GM19240 (cell line): Measurements from ENCODE around the gene MATN1.
"Not testable (repeated sequence)": the region's sequence is repeated elsewhere in the genome, so short reads cannot be mapped to it uniquely, and the experiment has no call there.

ENCODE experiments used
- DNase-seq: peaks from one replicate; pipeline ENCODE4 v3.0.0; 2011; ENCODE audit warnings: low spot score; ENCODE audit not compliant: insufficient read length

The MATN1 gene

DNA sequence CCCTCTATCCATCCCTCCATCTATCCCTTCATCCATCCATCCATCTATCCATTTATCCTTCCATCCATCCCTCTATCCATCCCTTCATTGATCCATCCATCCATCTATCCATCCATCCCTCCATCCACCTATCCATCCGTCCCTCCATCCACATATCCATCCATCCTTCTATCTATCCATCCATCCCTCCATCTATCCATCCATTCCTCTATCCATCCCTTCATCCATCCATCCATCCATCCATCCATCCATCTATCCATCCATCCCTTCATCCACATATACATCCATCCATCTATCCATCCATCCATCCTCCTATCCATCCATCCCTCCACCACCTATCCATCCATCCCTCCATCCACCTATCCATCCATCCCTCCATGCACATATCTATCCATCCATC, 23.6 kb downstream of the MATN1 start:
- DNase-seq: no peak

DNA sequence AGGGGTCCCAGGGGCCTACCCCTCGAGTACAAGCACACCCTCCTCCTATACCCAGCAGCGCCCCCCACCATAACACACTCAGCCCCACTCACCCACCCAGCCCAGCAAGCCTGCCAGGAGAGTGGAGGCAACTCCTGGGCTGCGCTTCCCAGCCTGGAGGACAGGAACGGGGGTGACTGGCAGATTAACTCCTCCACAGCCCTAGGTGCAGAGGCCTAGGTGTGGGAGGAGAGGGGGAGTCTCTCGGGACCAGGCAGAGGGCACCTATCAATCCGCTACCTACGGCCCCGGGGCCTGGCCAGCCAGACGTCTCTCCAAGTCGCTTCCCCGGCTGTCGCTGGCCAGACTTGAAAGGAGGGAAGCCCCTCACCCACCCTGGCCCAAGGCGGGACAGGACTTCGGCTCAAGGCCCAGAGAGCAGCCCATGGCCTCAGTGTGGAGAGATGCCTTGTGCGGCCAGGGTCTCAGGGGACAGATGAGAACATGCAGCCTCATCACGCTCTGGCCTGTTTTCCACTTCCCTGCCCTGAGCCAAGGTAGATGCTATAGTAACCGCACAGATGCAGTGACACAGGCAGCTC, 24.9 kb downstream of the MATN1 start:
- no peak for DNase-seq

DNA sequence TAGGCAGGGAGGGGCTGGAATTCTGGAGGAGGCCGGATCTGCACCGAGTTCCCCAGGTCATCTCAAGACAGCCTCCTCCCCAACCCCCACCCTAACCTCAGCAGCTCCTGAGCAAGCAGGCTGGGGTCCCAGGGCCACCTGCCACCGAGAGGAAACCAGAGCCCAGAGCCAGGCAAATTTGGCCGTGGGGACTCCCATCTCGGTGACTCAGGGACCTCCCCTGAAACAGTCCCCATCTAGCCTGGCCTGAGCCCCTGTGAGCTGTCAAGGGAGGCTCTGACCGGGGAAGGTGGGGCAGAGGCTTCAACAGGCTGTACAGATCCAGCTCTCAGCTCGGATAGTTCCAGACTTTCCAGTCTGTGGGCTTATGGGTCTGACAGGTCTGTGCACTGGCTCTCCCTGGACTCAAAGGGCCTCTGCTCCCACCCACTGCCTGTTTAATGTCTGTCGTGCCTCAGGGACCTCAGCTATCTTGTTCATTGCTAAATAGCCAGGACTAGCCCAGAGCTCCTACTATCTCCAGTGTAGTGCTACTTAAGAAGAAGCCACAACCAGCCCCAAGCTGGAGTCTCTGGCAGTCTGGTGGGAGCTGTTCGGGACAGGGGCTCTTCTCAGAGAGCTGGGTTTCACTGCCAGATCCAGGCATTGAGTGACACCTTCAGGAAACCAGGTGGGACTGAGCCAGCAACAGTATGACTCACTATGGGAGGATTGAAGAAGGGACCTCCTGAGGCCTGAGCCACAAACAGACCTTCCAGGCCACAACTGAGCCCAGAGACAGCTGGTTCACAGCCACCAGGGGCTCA, 25.6 kb downstream of the MATN1 start:
- no peak for DNase-seq

DNA sequence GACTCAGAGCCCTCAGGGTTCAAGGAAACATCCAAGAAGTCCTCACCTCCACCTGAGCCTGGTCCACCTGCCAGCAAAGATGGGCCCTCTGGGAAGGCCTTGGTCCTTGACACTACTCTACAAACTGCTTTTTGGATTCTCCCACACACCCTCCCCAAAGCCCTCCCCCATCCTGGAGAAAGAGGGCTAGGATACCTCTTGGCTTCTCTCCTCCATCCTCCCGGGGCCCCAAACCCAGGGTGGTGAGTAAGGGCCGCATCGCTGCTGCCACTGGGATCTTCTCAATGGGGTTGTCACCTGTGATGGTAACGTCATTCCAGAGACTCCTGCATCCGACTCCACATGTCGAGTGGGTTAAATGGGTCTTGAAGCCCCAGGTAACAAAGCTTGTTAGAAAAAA, 26.6 kb downstream of the MATN1 start:
- DNase-seq: no peak

DNA sequence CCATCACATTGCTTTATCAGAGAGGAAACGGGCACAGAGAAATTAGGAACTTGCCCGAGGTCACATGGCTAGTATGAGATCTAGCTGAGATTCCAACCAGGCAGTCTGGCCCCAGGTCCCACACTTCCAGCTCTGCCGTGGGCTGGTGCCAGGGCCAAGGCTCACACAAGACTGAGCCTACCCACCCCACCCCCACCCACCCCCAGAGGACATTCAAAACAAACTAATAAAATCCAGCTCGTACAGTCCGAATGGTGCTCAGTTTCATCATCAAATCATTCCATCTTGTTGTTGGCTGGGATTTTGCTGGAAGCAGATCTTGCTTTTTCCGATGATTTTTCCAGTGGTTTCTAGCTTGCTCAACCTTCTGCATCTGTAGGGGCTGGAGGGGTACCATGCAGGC, 27.9 kb downstream of the MATN1 start:
- DNase-seq: no peak

DNA sequence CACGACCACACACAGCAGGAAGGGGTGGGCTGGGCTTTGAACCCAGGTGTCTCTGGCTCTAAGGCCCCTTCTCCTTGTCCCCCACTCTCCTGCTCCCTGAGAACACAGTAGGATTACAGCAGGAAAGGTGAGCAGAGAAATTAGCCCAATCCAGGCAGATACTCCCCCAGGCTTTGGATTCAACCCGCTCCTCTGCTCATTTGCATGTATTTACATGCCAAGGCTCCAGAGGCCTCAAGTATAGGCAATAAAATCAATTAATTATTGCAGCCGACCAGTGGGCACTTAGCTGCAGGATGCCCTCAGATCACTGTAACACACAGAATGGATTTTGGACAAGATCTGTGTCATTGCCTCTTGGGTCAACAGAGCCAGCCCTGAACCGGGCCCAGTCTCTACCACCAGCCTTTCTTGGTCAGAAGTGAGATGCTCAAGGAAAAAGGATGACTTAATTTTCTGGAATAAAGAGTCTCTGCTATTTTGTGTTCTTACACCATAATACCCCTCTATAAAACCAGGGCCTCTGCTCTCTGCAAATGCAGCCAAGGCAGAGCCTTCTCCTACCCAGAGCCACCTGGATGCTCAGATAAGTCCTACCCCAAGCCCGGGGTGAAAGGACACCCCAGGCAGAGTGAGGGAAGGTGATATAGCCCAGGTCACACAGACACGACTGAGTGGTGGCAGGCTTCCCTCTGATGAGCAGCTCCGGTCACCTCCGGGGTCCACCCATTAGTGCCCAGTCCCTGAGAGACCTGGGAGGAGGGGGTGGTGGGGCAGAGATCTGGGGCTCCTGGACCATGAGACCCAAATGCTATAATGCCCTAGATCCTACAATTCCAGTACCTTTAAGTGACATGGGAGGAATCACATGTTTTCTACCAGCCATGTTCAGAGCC, 28.9 kb downstream of the MATN1 start:
- DNase-seq: no peak

DNA sequence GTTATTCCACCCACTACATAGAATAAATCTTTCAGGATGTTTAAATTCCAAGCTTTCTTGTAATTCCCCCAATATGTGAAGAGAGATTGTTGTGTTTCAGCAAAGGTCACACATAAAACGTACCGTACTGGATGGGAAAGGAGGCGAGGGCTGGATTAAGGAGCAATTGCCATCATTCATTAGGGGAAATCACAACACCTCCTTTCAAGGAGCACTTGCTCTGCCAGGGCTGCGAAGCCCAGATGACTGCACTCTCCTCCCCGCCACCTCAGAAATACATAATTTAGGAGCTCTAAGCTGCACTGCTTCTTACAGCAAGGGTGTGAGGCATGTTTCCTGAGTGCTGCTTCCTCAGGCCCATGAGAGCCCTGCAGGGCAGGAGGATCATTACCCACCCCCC, 29.6 kb downstream of the MATN1 start:
- DNase-seq: no peak

DNA sequence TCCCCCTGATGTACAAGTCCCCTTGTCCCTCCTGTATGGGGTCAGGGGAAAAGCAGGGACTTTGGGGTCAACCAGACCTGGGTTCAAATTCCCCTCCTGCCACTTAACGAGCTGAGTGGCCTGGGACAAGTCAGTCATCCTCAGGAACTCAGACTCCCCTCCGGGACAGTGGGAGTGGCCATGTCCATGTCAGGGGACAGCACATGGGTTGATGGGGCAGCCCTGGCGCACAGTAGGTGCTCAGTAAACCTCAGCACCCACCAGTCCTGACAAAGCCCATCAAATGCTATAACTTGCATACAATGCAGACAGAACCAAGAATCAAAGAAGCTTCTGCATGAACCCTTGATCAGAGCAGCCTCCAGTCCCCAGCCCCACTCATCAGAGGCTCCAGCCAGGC, 30.0 kb downstream of the MATN1 start:
- no peak for DNase-seq

DNA sequence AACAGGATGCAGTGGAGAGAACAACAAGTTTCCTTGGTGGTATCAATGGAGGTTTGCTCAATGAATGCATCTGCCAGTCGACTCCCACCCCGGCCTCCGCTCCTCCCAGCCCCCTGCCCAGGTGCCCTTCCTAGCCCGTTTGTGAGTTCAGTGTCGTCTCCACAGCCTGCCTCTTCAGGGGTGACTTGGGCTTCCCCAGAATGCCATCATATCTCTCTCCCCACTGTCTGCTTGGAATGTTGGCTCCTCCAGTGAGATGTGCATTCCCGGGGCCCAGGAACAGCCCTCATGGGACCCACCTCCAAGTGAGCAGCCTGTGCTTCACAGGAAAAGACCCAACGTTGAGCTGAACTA, 30.5 kb downstream of the MATN1 start:
- no peak for DNase-seq

DNA sequence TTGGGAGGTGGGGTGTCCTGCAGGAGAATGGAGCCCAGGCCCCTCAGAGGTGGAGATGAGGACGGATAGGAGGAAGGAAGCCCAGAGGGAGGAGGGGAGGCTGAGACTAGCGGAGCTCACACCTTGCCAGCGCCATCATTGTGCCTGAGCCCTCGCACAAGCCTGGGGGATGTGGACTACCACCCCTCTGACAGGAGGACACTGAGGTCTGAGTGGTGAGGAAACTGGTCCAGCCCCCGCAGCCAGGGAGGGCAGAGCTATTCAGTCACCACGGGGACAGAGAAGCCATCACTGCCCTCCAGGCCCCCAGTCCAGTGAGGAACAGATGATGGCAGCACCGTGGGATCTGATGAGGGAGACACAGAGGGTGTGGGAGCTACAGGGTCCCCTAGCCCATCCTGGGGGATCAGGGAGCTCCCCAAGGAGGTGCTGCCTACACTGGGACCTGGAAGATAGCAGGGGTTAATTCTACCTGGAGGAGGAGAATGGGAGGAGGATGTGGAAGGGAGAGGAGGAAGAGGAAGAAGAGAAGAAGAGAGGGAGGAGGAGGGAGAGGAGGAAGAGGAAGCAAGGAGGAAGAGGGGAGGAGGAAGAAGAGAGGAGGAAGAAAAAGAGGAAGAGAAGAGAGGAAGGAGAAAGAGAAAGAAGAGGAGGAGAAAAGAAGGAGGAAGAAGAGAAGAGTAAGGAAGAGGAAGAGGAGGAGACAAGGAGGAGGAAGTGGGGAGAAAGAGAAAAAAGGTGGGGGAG, 31.0 kb downstream of the MATN1 start:
- no peak for DNase-seq

DNA sequence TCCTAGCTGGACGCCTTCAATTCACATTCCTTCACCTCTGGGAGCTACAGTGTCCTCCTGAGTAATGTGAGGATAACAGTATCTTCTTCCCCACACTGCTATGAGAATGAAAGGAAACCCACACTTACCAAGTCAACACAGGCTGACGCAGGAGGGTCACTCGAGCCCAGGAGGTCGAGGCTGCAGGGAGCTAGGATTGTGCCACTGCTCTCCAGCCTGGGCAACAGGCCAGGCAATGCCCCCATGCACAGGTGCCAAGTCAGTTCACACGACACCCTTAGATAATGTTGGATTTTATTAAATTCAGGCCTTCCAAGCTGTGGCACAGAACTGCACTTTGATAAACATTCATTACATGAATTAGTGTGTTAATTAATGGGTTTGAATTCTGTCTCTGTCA, 31.9 kb downstream of the MATN1 start:
- DNase-seq: no peak

DNA sequence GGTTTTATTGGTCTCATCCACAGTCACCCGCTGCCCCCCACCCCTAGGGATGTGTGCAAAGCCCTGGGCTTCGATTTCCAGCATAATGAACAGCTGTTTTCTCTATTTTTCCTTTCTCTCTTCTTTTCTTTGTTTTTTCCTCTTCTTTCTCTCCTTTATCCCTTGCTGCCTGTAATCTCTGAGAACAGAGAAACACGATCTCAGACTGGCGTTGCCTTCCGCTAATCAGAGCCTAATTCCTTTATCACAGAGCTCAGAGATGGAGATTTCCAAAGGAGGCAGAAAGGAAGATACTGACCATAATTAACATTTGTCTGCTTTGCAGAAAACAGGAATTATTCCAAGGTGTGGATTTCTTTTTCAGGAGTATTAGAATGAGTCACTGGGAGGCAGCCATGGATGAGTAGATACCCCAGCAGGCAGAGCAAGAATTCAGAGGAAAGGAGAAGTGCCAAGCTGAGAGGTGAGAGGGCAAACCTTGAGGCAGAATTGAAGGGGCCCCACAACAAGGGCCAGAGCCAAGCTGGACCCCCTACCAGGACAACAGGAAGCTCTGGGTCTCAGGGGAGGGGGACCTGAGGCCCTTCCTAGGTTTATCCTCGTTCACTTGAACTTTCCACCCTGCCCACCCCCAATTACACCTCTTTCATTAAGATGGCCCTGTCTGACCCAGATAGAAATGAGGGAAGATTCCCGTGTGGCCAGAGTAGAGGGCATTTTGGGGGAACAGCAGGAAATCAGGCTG, 33.3 kb downstream of the MATN1 start:
- DNase-seq: no peak

DNA sequence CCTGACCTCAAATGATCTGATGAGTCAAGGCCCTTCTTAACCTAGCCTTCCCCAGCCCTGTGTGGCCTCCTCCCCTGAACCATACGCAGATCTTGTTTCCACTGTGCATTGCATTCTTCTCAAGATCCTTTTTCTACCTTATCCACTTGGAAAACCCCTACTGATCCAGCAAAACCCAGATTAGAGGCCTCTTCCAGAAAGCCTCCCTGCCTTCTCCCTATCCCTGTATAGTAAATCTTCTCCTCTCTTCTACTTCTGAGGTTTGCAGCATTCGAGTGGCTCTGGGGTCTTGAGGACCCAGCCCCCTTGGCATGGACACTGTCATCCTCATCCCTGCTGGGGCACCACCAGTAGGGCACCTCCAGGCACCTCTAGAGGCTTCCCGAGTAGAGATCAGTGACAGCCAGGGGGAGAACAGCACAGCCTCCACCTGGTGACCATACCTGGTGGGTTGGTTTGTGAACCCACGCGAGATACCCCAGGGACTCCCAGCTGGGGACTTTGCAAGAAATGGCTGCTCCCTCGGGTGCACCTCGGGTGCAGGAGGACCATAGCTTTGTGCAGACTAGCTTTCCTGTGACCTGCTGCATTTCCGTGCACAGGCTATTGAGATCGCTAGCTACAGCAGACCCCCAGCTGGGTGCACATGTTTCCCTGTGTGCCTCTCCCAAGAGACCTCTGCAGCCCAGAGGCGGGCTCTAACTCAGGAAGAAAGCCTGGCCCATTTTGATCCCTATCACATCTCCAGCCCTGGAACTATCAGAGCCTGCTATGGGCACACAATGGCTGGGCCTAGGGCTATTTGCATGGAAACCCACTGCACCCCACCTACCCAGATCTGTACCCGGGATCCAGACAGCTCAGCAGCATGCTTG, 34.2 kb downstream of the MATN1 start:
- no peak for DNase-seq

DNA sequence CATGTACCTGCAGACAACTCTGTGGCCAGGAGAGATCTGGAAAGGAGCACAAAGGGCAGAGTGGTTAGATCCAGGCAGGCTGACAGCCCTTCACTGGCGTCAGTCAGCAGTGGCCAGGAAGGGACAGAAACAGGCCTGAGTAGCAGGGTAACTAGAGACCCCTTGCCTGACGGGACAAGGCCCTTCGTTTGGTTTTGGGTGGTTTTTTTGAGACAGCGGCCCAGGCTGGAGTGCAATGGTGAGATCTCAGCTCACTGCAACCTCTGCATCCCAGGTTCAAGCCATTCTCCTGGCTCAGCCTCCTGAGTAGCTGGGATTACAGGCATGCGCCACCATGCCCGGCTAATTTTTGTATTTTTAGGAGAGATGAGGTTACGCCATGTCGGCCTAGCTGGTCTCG, 34.9 kb downstream of the MATN1 start:
- not testable (repeated sequence) for DNase-seq

DNA sequence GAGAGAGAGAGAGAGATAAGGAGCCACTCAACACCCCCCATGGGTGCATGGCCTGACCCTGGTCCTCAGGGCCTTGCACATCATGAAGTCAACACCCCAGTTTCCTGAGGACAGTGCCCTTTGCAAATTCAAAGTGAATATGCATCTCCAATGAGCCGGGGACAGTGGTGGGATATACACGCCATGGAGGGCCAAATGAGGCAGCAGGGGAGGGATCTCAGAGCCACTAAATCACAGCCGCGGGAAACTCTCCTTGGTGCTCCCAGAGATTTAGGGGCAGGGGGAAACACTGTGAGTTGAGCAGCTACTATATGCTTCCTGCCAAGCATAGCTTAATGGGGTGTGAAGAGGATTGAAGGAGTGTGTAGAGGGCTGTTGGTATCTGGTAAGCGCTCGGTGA, 35.5 kb downstream of the MATN1 start:
- no peak for DNase-seq

DNA sequence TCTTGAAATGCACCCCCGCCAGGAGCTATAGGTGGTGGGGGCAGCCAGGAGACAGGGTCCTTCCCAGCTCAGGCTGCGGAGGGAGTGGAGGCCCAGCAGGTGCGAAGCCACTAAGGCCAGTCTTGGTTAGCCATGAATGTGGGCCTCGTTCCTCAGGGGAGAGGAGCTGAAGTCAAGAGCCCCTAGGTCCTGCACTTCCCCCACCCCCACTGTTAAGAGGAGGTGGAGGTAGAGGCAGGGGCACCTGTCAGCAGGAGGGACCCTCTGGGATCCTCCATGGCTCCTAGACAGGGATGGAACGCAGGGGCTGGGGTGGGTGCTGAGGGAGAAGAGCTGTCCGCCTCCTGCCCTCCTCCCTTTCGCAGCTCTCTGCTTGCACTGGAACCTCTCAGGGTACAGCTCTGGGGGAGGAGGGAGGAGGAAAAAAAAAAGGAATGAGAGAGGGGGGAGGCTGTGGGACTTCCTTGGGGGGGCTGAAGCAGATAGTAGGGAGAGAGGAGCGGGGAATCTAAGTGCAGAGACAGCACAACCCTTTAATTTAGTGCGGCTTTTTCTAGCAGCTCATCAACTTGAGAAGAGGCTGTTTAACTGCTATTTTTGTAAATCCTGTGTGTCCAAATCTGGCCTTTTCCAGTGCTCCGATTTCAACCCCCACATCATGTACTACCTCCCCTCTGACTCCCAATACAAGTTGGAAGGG, 37.0 kb downstream of the MATN1 start:
- no peak for DNase-seq

DNA sequence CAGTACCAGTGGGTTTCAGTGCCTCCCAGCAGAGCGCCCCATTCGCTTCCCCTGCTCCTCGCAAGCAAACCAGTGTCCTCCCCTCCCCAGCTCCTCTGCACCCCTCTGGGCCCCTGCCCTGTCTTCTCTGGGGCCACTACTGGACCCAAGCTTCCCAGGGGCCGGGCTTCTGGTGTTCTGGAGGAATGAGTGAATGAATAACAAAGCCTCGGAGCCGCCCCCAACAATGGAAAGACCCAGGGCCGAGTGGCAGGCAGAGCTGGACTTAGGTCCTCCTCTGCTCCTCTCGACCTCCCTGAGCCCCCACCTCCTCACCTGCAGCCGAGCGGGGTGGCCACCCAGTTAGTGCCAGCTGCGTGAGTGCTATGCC, 37.6 kb downstream of the MATN1 start:
- DNase-seq: no peak

DNA sequence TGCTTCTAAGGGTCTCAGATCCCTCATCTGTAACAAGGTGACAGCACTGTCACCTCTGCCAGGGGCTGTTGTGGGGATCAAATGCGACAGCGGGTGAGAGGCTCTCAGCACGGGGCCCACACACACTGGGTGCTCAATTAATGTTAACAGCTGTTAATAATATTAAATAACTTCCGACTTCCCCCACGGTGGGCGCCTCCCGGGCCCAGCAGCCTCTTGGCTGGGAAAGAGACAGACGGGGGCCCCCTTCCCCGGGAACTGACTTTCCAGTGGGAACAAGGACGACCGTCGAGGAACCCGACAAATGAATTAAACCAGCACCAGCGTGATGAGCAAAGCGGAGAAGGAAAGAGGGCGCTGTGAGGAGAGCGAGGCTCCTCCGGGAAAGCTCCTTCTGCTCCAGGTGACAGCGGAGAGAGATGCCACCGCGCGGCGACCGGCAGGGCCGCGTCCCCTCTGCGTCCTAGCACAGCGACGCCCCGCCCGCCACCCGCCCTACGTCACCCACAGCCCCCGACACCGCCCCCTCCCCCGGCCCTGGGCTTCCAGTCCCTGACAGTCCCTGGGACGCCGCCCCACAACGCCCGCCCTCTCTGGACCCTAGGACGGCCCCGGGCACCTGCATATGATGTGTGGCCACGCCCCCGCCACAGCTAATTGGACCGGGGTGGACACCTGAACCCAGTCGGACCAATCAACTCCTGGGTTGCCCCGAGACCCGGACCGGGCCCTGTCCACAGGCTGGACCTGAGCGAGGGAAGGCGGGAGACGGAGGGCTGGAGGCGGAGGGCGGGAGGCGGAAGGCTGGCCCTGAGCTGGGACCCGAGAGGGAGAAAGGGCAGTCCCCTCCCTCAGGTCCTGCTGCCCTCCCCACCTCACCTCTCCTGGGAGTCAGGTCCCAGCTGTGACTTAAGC, 38.2 kb downstream of the MATN1 start:
- DNase-seq: no peak
